Medulla oblongata (tissue), 1 donor: ENCODE measurements around the gene F7.
"Not testable (repeated sequence)": the region's sequence is repeated elsewhere in the genome, so short reads cannot be mapped to it uniquely, and the experiment has no call there.

Source experiments
- DNase-seq: peaks from one replicate; pipeline ENCODE4 v3.0.0-alpha.2; 2015; ENCODE audit errors: extremely low spot score

Gene F7

DNA sequence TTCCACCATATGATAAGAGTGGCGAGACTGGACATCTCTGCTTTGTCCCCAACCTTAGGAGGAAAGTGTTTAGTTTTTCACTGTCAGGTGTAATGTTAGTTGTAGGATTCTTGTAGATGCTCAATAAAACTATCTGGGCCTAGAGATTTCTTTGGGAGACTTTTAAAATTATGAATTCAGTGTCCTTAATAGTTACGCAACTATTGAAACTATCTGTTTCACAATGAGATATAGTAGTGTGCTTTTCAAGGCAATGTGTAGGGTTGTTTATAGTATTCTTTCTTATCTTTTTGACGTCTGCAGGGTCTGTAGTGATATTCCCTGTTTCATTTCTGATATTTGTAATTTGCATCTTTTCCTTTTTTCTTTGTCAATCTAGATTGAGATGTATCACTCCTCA is 33.2 kb upstream of the F7 start:
- DNase-seq = no peak

GRCh38 chr13:113073942-113074341 is 31.6 kb upstream of the F7 start:
- no peak for DNase-seq

DNA sequence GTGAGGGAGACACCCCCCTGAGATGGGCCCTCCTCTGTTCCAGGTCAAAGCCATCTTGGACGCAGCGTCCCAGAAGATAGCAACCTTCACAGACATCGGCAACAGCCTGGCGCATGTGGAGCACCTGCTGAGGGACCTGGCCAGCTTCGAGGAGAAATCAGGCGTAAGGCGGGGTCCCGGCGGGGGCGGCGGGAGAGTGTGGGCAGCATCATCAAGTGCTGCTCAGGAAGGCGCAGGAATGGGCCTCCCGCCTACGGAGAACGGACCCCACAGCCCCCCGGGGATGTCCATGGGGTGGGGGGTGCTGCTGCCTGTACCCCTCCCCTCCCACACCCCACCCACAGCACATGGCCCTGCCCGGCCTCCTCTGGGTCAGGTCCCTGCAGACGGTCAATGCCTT is 31.2 kb upstream of the F7 start:
- no peak for DNase-seq

DNA sequence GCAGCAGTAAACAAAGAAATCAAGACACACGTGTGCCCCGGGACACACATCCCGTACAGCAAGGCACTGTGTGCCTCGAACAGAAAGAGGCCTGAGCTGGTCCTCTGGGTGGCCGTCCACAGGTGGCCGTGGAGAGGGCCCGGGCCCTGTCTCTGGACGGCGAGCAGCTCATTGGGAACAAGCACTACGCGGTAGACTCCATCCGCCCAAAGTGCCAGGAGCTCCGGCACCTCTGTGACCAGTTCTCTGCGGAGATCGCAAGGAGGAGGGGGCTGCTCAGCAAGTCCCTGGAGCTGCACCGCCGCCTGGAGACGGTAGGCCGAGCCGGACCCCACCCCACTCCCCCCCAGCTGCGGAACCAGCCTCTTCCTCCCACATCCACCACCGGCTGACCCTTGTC is 30.7 kb upstream of the F7 start:
- DNase-seq = no peak

DNA sequence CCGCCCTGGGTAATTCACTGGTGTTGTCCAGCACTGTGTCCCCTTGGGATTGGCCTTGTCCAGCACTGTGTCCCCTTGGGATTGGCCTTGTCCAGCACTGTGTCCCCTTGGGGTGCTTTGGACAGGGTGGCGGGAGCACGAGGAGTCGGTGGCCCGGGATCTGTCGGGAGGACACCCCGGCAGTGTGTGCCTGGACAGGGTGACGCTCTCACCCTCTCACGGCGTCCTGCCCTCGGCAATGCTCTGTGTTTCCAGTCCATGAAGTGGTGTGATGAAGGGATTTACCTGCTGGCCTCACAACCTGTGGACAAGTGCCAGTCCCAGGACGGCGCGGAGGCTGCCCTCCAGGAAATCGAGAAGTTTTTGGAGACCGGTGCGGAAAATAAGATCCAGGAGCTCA is 29.9 kb upstream of the F7 start:
- DNase-seq = no peak

- DNase-seq = no peak
These were observed 28.8 kb upstream of the F7 start for GRCh38 chr13:113076681-113077401.

GRCh38 chr13:113077566-113077952 is 28.0 kb upstream of the F7 start:
- DNase-seq = no peak

DNA sequence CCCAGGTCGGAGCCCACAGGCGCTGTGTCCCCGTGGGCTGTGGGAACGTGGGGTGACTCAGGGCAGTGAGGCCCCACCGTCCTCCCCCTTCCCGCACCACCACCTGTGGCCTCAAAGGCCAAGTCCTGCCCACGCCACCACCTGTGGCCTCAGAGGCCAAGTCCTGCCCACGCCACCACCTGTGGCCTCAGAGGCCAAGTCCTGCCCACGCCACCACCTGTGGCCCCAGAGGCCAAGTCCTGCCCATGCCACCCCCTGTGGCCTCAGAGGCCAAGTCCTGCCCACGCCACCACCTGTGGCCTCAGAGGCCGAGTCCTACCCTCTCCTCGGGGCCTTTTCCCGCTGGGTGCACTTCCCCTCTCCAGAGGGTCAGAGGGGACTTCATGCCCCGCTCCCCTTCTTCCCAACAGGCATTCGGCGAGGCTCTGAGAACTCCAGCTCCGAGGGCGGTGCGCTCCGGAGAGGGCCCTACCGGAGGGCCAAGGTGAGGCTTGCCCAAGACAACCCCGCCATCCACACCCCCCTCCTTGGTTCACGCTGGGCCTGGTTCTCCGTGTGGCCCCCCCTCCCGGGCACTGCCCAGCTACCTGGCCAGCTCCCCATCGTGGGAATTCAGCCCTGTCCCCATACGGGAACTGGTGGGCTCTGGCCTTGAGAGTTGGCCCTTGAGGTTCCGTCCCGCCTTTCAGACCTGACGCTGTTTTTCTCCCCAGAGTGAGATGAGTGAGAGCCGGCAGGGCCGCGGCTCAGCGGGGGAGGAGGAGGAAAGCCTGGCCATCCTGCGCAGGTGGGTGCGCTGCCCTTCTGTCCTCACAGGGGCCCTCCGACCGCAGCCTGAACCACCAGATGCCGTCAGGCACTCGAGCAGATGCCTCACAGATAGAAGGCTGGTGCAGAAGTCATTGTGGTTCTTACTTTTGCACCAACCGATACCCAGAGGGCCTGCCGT is 27.4 kb upstream of the F7 start:
- no peak for DNase-seq

GRCh38 chr13:113078902-113079780 is 26.4 kb upstream of the F7 start:
- peak; percentile 62 for DNase-seq

DNA sequence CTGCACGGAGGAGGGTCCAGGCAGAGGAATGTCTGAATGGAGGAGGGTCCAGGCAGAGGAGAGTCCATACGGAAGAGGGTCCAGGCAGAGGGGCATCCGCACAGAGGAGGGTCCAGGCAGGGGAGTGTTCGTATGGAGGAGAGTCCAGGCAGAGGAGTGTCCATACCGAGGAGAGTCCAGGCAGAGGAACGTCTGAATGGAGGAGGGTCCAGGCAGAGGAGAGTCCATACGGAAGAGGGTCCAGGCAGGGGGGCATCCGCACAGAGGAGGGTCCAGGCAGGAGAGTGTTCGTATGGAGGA is 25.9 kb upstream of the F7 start:
- not testable (repeated sequence) for DNase-seq

- DNase-seq = no peak
These were observed 25.2 kb upstream of the F7 start for GRCh38 chr13:113080361-113080831.

- no peak for DNase-seq
These were observed 24.6 kb upstream of the F7 start for GRCh38 chr13:113080901-113081521.

DNA sequence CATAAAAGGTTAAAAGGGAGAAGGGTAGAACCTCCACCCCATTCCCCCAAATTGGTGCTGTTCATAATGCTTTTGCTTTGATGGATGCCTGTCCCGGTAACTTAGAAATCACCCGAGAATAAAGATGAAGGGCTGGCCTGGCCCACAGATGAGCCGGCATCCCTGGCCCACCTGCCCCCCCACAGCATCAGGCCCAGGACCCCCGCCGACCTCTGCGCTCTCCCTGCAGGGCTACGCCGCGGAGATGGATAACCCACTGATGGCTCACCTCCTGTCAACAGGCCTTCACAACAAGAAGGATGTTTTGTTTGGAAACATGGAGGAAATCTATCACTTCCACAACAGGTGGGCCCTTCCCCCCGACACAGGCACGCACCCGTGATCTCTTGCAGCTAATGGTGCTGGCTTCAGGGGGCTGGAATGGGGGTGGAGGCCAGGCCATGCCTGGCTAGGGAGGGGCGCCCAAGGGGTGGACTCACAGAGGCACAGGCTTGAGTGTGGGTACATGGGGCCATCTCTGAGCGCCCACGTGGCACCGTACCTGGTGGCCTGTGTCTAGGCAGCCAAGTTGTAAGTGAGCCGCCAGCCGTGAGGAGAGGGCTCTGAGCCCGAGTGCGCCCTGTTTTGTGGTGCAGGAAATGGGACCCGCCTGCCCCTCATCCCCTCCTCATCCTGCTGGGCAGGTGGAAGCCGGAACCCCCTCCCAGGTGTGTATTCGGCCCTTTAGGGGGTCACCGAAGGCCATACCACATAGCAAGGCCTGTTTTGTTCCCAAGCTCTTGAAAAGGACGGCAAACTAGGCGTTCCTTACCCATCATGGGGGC is 23.2 kb upstream of the F7 start:
- no peak for DNase-seq

DNA sequence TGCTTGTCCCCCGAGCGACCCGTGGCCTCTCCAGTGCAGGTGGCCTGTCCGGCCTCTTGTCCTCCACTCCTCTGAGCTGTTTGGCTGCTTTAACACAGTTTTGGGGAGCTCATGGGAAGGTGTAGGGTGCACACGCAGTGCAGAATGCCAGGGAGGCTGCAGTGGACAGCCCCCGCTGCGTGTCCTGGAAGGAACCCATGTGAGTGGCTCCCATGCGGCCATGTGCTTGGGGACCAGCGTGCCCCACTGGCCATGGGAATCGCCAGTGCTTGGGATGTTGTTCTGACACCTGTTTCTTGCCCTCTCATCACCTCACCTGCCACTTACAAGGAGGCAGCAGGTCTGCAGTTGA is 22.6 kb upstream of the F7 start:
- no peak for DNase-seq

DNA sequence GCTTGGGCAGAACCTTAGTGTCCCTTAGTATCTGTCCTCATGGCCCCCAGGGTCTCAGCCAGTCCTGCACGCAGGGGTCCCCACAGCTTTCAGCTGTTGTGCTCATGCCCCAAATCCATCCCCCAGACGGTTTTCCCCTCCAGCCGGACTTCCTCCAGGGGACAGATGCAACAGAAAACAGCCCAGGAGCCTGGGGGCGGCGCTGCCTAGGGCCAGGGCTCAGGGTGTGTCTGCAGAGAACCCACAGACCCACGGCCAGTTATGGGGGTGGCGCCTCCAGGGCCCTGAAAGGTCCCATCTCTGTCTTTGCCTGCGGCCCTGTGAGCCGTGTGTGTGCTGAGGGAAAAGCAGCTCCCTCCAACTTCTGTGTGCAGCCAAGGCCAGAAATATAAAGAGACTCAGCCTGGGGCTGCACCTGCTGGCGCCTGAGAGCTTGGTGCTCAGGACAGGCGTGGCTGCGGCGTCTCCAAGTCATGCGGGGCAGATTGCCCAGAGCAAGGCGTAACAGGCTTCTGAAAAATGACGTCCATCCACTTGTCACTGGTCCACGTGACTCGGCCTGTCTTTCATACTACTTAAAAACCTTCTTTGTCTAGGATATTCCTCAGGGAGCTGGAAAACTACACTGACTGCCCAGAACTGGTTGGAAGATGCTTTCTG is 22.1 kb upstream of the F7 start:
- peak; percentile 93 for DNase-seq

GRCh38 chr13:113084094-113084942 is 21.3 kb upstream of the F7 start:
- no peak for DNase-seq

DNA sequence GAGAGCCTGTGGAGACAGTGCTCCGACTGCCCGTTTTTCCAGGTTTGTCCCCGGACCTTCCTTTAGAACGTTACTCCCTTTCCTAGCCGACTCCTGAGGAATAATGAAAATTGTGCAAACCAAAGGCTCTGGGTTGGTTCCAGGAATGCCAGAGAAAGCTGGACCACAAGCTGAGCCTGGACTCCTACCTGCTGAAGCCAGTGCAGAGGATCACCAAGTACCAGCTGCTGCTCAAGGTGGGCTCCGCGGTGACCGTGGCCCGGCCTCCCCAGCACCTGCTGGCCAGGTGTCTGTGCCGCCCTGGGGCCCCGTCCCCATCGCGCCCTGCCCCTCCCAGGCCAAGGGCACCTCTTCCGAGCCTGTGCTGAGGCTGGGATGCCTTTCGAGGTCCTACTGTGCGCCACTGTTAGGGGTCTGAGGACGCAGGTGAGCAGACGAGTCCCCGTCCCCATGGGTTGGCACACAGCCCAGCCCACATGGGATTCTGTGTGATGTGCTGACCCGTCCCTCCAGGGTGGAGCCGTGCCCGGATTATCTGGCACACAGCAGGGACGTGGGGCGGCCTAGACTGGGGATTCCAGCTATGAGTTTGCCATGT is 20.5 kb upstream of the F7 start:
- no peak for DNase-seq

- no peak for DNase-seq
These were observed 19.4 kb upstream of the F7 start for GRCh38 chr13:113086031-113086750.
